Mammary epithelial cell (primary cell): ENCODE measurements around the gene UMAD1.

Experiments
- EZH2 ChIP-seq: IDR thresholded peaks from 2 replicates; pipeline ENCODE4 v1.6.1; 2012; ENCODE audit warnings: low read length, inconsistent platforms, borderline replicate concordance
- TF ChIP-seq, protein P1 (sequence below), 2 donors: IDR thresholded peaks in 1 of 2; conservative IDR thresholded peaks in 1 of 2; 2 replicates each; pipeline ENCODE4 v1.5.1; 2011 to 2012; ENCODE audit warnings: inconsistent platforms in 2 of 2, low read length in 2 of 2, mild to moderate bottlenecking in 2 of 2, control low read depth in 1 of 2, low read depth in 1 of 2; ENCODE audit not compliant: insufficient read depth in 1 of 2; ENCODE audit errors: extremely low read depth in 1 of 2

- TF ChIP-seq, protein P1, sequence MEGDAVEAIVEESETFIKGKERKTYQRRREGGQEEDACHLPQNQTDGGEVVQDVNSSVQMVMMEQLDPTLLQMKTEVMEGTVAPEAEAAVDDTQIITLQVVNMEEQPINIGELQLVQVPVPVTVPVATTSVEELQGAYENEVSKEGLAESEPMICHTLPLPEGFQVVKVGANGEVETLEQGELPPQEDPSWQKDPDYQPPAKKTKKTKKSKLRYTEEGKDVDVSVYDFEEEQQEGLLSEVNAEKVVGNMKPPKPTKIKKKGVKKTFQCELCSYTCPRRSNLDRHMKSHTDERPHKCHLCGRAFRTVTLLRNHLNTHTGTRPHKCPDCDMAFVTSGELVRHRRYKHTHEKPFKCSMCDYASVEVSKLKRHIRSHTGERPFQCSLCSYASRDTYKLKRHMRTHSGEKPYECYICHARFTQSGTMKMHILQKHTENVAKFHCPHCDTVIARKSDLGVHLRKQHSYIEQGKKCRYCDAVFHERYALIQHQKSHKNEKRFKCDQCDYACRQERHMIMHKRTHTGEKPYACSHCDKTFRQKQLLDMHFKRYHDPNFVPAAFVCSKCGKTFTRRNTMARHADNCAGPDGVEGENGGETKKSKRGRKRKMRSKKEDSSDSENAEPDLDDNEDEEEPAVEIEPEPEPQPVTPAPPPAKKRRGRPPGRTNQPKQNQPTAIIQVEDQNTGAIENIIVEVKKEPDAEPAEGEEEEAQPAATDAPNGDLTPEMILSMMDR (conservative IDR thresholded peaks at IDR 0.05 in 1 of 2, IDR thresholded peaks at IDR 0.05 in 1 of 2; ENCODE audit: extremely low read depth in 1 of 2, insufficient read depth in 1 of 2, low read depth in 1 of 2, low read length in 2 of 2): no peak
- TF ChIP-seq EZH2: no peak
Observed at GRCh38 chr7:7688310-7688709, 47.8 kb downstream of the UMAD1 start.
